ENCODE data around the gene GSTM1. TPM values are rescaled to one million over a fixed set of nuclear protein-coding genes. Genes with fewer than 3 reads are reported as not detected.

Gene GSTM1
- not detected for total RNA-seq

- no peak for DNase-seq
Observed at GRCh38 chr1:109687641-109688499, at the start of gene GSTM1. TSS of gene GSTM1 (plus strand) at chr1:109687817. CDS start at chr1:109687874, 57 bp downstream.

GRCh38 chr1:109639063-109639840 is 48.4 kb upstream of the GSTM1 start:
- DNase-seq = no peak

GRCh38 chr1:109639841-109640184 is 47.8 kb upstream of the GSTM1 start:
- no peak for DNase-seq

- DNase-seq = peak; percentile 24
Observed at GRCh38 chr1:109640285-109640865, 47.2 kb upstream of the GSTM1 start.

- DNase-seq = no peak
Observed at GRCh38 chr1:109641078-109641740, 46.4 kb upstream of the GSTM1 start.

- no peak for DNase-seq
Observed at GRCh38 chr1:109641861-109642260, 45.8 kb upstream of the GSTM1 start.

GRCh38 chr1:109642626-109643025 is 45.0 kb upstream of the GSTM1 start:
- DNase-seq = no peak

GRCh38 chr1:109643385-109644230 is 44.0 kb upstream of the GSTM1 start:
- peak; percentile 14 for DNase-seq

GRCh38 chr1:109644670-109645069 is 42.9 kb upstream of the GSTM1 start:
- no peak for DNase-seq

GRCh38 chr1:109649491-109649914 is 38.1 kb upstream of the GSTM1 start:
- DNase-seq = peak; percentile 57

GRCh38 chr1:109650609-109651008 is 37.0 kb upstream of the GSTM1 start:
- DNase-seq = no peak

GRCh38 chr1:109652402-109652801 is 35.2 kb upstream of the GSTM1 start:
- no peak for DNase-seq

- no peak for DNase-seq
Observed at GRCh38 chr1:109653306-109653705, 34.3 kb upstream of the GSTM1 start.

- DNase-seq = no peak
Observed at GRCh38 chr1:109654519-109654918, 33.1 kb upstream of the GSTM1 start.

- peak; percentile 46 for DNase-seq
Observed at GRCh38 chr1:109655615-109656519, 31.8 kb upstream of the GSTM1 start, which contains the start of gene GSTM4. TSS of gene GSTM4 (plus strand) at chr1:109656099. CDS start at chr1:109656390, 291 bp downstream.

- no peak for DNase-seq
Observed at GRCh38 chr1:109657395-109657794, 30.2 kb upstream of the GSTM1 start.

- DNase-seq = no peak
Observed at GRCh38 chr1:109657970-109658369, 29.6 kb upstream of the GSTM1 start.

GRCh38 chr1:109658533-109659042 is 29.0 kb upstream of the GSTM1 start:
- DNase-seq = no peak

GRCh38 chr1:109659145-109659544 is 28.5 kb upstream of the GSTM1 start:
- DNase-seq = no peak
